Subcutaneous preadipocyte (primary cell): ENCODE measurements around the gene TSTD1. TPM values are rescaled to one million over a fixed set of nuclear protein-coding genes. Genes with fewer than 3 reads are reported as not detected.

Experiments
- small RNA-seq: library from RNA; depleted of rRNA; stranded (forward); fragments of <200 nt; gene quantifications from one replicate; pipeline ENCODE3, GENCODE V24; 2012
- total RNA-seq: library from RNA; depleted of rRNA; stranded (reverse); fragments of >200 nt; gene quantifications from 2 replicates; pipeline ENCODE4 v1.2.3, GENCODE V29; 2012

Gene TSTD1
- total RNA-seq, result 0.39 and 0.73 TPM in 2 replicates

GRCh38 chr1:161038523-161039153 is at the start of gene TSTD1:
Gene TSTD1 (minus strand): TSS chr1:161038964. CDS start chr1:161038889, 75 bp downstream.

GRCh38 chr1:161069731-161070270 is 31.0 kb upstream of the TSTD1 start, which contains the start of gene ARHGAP30:
Gene ARHGAP30 (minus strand): TSS chr1:161069891. CDS start chr1:161069624, 267 bp downstream.

DNA sequence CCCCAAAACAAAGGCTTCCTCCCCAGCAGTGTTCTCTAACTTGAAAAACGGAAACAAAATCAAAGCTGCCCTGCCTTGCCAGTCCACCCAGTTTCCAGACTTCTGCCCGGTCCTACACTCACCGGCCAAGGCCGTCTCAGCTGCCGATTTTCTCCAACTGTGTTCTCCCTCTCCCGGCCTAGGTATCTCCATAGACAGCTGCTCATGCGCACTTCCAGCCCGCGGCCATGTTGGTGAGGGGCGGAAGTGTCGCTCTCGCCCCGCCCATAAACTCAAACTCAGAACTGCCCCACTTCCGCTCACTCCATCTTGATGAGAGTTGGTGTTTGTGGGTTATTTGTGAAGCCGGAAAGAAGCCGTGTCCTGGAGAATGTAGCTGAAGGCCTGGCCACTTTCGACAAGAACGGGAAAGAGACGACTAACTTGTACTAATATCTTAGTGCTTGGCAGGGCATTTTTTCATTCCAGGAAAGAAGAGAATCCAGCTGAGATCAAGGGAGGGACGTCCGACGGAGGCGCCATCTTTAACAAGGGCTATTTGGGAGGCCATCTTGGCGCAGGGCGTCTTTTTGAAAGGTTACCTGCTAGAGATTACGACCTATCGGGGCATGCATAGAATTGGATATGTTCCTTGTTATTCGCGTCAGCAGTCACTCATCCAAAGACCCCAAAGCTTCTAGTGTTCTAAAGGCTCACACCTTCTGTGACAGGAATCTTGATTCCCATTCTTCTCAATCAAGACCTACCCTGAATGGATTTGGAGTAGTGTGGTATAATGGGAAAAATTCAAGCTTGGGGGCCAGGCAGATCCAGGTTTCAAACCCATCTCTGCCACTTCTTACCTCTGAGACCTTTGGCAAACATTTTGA is 7.2 kb upstream of the TSTD1 start, which contains the start of gene USF1:
Gene USF1 (minus strand): TSS at position 242 of the 869 bp plus-strand sequence. CDS start 2,702 bp downstream, outside the sequence.

DNA sequence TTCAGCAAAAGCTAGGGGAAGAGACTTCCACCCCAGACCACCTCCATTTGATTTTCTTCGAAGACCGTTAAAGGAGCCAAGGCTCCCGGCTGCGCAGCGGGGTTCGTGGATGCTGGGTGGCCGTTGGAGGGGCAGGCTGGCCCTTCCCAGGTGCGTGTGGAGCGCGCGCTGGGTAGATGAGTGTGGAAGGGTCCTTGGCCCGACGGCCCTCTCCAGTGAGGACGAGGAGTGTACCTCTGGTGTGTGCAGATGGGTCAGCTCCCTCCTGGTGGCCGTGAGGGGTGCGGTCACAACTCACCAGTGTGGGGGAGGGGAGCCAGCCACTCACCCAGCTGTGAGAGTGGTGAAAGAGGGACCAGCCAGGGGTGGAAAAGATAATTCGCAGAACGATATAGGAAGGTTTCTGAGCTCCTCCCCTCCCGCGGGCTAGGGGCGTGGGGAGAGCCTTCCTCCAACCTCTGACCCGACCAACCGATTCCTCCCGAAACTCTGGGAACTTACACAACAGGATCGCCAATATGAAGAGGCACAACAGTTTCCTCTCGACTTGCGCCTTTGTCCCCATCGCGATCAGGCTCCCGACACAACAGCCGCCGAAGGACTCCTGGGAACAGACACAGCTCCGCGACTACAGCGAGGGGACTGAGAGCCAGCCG is 18.1 kb downstream of the TSTD1 start, which contains the start of gene F11R:
Gene F11R (minus strand): TSS at position 644 of the 656 bp plus-strand sequence. CDS start 79 bp downstream, at position 565.

Small RNAs within 50 kb of the gene (small RNA-seq; reads per million reads assigned to genes)
- not detected for gene AL591806.2

Other genes starting within 250 kb of the TSTD1 start
- not detected in 2 replicates for gene LY9, start 242.8 kb downstream of the TSTD1 start, total RNA-seq
- gene CD244, start 176.1 kb downstream of the TSTD1 start, total RNA-seq, result not detected in 2 replicates
- gene ITLN1, start 153.8 kb downstream of the TSTD1 start, total RNA-seq, result not detected in 2 replicates
- gene ITLN2, start 84.2 kb downstream of the TSTD1 start, total RNA-seq, result not detected in 2 replicates
- under 0.01 and 0.20 TPM in 2 replicates for gene F11R, start 17.8 kb downstream of the TSTD1 start, total RNA-seq
- 43.7 and 44.0 TPM in 2 replicates for gene USF1, start 7.0 kb upstream of the TSTD1 start, total RNA-seq
- gene ARHGAP30, start 30.9 kb upstream of the TSTD1 start, total RNA-seq, result not detected in 2 replicates
- gene NECTIN4, start 50.6 kb upstream of the TSTD1 start, total RNA-seq, result 0.20 TPM in 1 of 2 replicates, not detected in the other
- gene KLHDC9, start 59.4 kb upstream of the TSTD1 start, total RNA-seq, result 0.20 and 0.73 TPM in 2 replicates
- 16.0 and 25.4 TPM in 2 replicates for gene PFDN2, start 79.1 kb upstream of the TSTD1 start, total RNA-seq
- gene NIT1, start 79.1 kb upstream of the TSTD1 start, total RNA-seq, result 17.3 and 19.5 TPM in 2 replicates
- 23.3 and 27.2 TPM in 2 replicates for gene DEDD, start 93.7 kb upstream of the TSTD1 start, total RNA-seq
- 42.8 and 63.6 TPM in 2 replicates for gene UFC1, start 115.0 kb upstream of the TSTD1 start, total RNA-seq
- 8.1 and 8.6 TPM in 2 replicates for gene USP21, start 120.5 kb upstream of the TSTD1 start, total RNA-seq
- gene PPOX, start 127.5 kb upstream of the TSTD1 start, total RNA-seq, result 8.8 and 10.8 TPM in 2 replicates
- 12.1 and 20.3 TPM in 2 replicates for gene B4GALT3, start 138.5 kb upstream of the TSTD1 start, total RNA-seq
- 1.8 and 2.9 TPM in 2 replicates for gene ADAMTS4, start 160.1 kb upstream of the TSTD1 start, total RNA-seq
- gene NDUFS2, start 163.4 kb upstream of the TSTD1 start, total RNA-seq, result 98.5 and 108 TPM in 2 replicates
- 0.59 TPM in 1 of 2 replicates, not detected in the other for gene FCER1G, start 176.3 kb upstream of the TSTD1 start, total RNA-seq
- gene APOA2, start 184.7 kb upstream of the TSTD1 start, total RNA-seq, result not detected in 2 replicates
- gene TOMM40L, start 187.1 kb upstream of the TSTD1 start, total RNA-seq, result 8.5 and 10.4 TPM in 2 replicates
- gene NR1I3, start 199.2 kb upstream of the TSTD1 start, total RNA-seq, result not detected in 2 replicates
- not detected in 2 replicates for gene PCP4L1, start 219.8 kb upstream of the TSTD1 start, total RNA-seq